PC-3 (cell line): ENCODE measurements around the gene AHCYL2. TPM values are rescaled to one million over a fixed set of nuclear protein-coding genes. Genes with fewer than 3 reads are reported as not detected.

ENCODE experiments used
- ATAC-seq: fragments of 200-7000 bp; cut with Tn5 transposase; 2 replicates; pipeline ENCODE4 v1.9.1; 2020; ENCODE audit warnings: mild to moderate bottlenecking, moderate library complexity
- BruUV-seq: library from RNA; stranded (reverse); fragments of 400-500 nt; replicated peaks from 2 replicates; lab custom pipeline; 2021; lab: Mats Ljungman, UMichigan
- CTCF ChIA-PET: fragments of 300-600 bp; sonication (Branson Sonifier 250); formaldehyde crosslinking; loops from one replicate; lab custom pipeline; 2022; ENCODE audit warnings: antibody characterized with exemption; lab: Charles Lee
- POLR2A ChIA-PET: fragments of 300-600 bp; sonication (Branson Sonifier 250); formaldehyde crosslinking; loops from one replicate; lab custom pipeline; 2022; ENCODE audit warnings: antibody characterized with exemption; ENCODE audit not compliant: unreplicated experiment; lab: Charles Lee
- DNase-seq: peaks from one replicate; pipeline ENCODE4 v3.0.0-alpha.2; 2015
- H2AFZ ChIP-seq: fragments of 300-600 bp; sonication (generic); 2 replicates; pipeline ENCODE4 v1.6.0; 2016; ENCODE audit warnings: antibody characterized with exemption, low read length
- H3F3A ChIP-seq: fragments of 300-600 bp; sonication (generic); one replicate; pipeline ENCODE4 v1.6.0; 2017; ENCODE audit warnings: antibody characterized with exemption, low read length, control low read depth, mild to moderate bottlenecking; ENCODE audit not compliant: unreplicated experiment
- H3K27ac ChIP-seq: fragments of 300-600 bp; sonication (generic); 2 replicates; pipeline ENCODE4 v1.5.1; 2016; ENCODE audit warnings: mild to moderate bottlenecking, low read length
- H3K27me3 ChIP-seq: fragments of 300-600 bp; sonication (generic); 2 replicates; pipeline ENCODE4 v1.6.1; 2016; ENCODE audit warnings: low read length, mixed read lengths
- H3K36me3 ChIP-seq: fragments of 300-600 bp; sonication (generic); 2 replicates; pipeline ENCODE4 v1.6.1; 2016; ENCODE audit warnings: low read depth, mixed run types, low read length, mixed read lengths
- H3K4me1 ChIP-seq: fragments of 300-600 bp; sonication (generic); 2 replicates; pipeline ENCODE4 v1.5.1; 2016; ENCODE audit warnings: low read length; ENCODE audit not compliant: insufficient read depth
- H3K4me2 ChIP-seq: fragments of 300-600 bp; sonication (generic); 2 replicates; pipeline ENCODE4 v1.6.0; 2016; ENCODE audit warnings: low read length
- H3K4me3 ChIP-seq: fragments of 300-600 bp; sonication (generic); 2 replicates; pipeline ENCODE4 v1.5.1; 2016; ENCODE audit warnings: mild to moderate bottlenecking, low read length, mixed read lengths
- H3K79me2 ChIP-seq: fragments of 300-600 bp; sonication (generic); 2 replicates; pipeline ENCODE4 v1.6.1; 2017; ENCODE audit warnings: low read length, mixed read lengths
- H3K9ac ChIP-seq: fragments of 300-600 bp; sonication (generic); 2 replicates; pipeline ENCODE4 v1.6.0; 2016; ENCODE audit warnings: mild to moderate bottlenecking, low read length
- H3K9me2 ChIP-seq: fragments of 300-600 bp; sonication (generic); replicated peaks from 2 replicates; pipeline ENCODE4 v1.6.1; 2016; ENCODE audit warnings: mixed run types, low read length, mixed read lengths
- H3K9me3 ChIP-seq: fragments of 300-600 bp; sonication (generic); 2 replicates; pipeline ENCODE4 v1.6.1; 2016; ENCODE audit warnings: low read length, mixed read lengths
- H4K20me1 ChIP-seq: fragments of 300-600 bp; sonication (generic); 2 replicates; pipeline ENCODE4 v1.6.1; 2016; ENCODE audit warnings: low read length, mixed read lengths
- EZH2 ChIP-seq: fragments of 300-600 bp; sonication (generic); IDR thresholded peaks from one replicate; pipeline ENCODE4 v1.6.1; 2017; ENCODE audit warnings: antibody characterized with exemption, mild to moderate bottlenecking, low read length; ENCODE audit not compliant: unreplicated experiment
- EZH2phosphoT487 ChIP-seq: fragments of 300-600 bp; sonication (generic); IDR thresholded peaks from 2 replicates; pipeline ENCODE4 v1.6.1; 2018; ENCODE audit warnings: mild to moderate bottlenecking, antibody characterized with exemption, low read length, borderline replicate concordance
- intact Hi-C: fragments of 100-400 bp; cut with micrococcal nuclease; formaldehyde crosslinking; loops from 2 replicates; pipeline ENCODE4 v1.9.0; 2023
- total RNA-seq: library from RNA; depleted of rRNA; stranded (reverse); fragments of >200 nt; gene quantifications from 2 replicates; pipeline ENCODE4 v1.2.3, GENCODE V29; 2014
- TF ChIP-seq, protein P1 (sequence below): fragments of 300-600 bp; sonication (generic); conservative IDR thresholded peaks from 2 replicates; pipeline ENCODE4 v1.5.1; 2017; ENCODE audit warnings: antibody characterized with exemption, low read depth, mild to moderate bottlenecking, low read length

Gene AHCYL2
- total RNA-seq, 1 experiment from 2014 or later: 9.2 TPM

DNA sequence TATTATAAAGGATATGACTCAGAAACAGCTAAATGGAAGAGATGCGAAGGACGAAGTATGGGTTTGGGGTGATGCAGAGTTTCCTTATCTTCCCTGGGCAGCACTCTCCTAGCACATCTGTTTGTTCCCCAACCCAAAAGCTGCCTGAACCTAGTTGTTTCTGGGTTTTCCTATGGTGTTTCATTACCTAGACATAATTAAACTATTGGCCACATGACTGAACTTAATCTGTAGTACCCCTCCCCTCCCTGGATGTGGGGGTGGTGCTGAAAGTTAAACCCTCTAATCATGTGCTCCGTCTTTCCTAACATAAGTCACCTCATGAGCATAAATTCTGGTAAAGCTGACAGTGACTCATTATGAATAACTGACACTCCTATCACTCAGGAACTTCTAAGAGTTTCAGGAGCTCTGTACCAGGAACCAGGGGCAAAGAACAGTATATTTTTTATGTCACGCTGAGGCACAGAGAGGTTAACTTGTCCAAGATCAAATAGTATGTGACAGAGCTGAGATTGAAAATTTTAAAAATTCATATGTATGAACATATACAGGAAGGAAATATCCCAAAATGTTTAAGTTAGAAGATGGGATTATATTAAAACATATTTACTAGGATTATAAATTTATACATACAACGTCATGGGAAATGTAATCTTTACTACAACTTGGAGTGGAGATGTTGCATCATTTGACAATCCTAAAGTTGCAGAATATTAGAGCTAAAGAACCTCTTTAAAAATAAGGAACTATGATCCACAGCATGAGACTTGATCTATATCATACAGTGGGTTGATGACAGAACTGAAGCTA, 214.2 kb downstream of the AHCYL2 start:
- ATAC-seq (peak; percentile 70), DNase-seq (peak; percentile 83)
- no TSS peak for BruUV-seq
- H3K4me3 ChIP-seq: peak overlapping the region; percentile 39; the same call in 1 of the 2 replicates
- peak overlapping the region; percentile 92 for H3K27ac ChIP-seq
- POLR2A ChIA-PET: interaction anchor here (0.6 to 1.0 kb wide), 4 partner anchors 71 to 513 kb away, joined by 3 read pairs; partner anchors contain the start of gene UBE2H
- H3K9ac ChIP-seq: peak overlapping the region; percentile 63
- no peak for TF ChIP-seq EZH2
- no peak for TF ChIP-seq EZH2phosphoT487
- TF ChIP-seq, protein P1, sequence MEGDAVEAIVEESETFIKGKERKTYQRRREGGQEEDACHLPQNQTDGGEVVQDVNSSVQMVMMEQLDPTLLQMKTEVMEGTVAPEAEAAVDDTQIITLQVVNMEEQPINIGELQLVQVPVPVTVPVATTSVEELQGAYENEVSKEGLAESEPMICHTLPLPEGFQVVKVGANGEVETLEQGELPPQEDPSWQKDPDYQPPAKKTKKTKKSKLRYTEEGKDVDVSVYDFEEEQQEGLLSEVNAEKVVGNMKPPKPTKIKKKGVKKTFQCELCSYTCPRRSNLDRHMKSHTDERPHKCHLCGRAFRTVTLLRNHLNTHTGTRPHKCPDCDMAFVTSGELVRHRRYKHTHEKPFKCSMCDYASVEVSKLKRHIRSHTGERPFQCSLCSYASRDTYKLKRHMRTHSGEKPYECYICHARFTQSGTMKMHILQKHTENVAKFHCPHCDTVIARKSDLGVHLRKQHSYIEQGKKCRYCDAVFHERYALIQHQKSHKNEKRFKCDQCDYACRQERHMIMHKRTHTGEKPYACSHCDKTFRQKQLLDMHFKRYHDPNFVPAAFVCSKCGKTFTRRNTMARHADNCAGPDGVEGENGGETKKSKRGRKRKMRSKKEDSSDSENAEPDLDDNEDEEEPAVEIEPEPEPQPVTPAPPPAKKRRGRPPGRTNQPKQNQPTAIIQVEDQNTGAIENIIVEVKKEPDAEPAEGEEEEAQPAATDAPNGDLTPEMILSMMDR: no peak
- no peaks in the 10 kb centered on the region for H4K20me1 ChIP-seq
- H3K9me3 ChIP-seq: no peaks in the 10 kb centered on the region
- H3K9me2 ChIP-seq: no peaks in the 10 kb centered on the region
- CTCF ChIA-PET: interaction anchor here (0.6 to 1.4 kb wide), 5 partner anchors 32 to 71 kb away, joined by 3 to 7 read pairs (median 4); no protein-coding TSS in a partner anchor
- intact Hi-C loops: no loop called here
- H3K27me3 ChIP-seq: no peaks in the 10 kb centered on the region
- H3F3A ChIP-seq: peaks cover 6% of the 10 kb centered on the region
- 0 out of 2 replicates have a peak, but pooled peaks cover 7% of the 10 kb centered on the region for H3K36me3 ChIP-seq
- H2AFZ ChIP-seq: peak overlapping the region; percentile 53
- peak overlapping the region; percentile 77 for H3K4me2 ChIP-seq
- H3K79me2 ChIP-seq: peaks cover 26% of the 10 kb centered on the region
- H3K4me1 ChIP-seq: peaks cover 36% of the 10 kb centered on the region

DNA sequence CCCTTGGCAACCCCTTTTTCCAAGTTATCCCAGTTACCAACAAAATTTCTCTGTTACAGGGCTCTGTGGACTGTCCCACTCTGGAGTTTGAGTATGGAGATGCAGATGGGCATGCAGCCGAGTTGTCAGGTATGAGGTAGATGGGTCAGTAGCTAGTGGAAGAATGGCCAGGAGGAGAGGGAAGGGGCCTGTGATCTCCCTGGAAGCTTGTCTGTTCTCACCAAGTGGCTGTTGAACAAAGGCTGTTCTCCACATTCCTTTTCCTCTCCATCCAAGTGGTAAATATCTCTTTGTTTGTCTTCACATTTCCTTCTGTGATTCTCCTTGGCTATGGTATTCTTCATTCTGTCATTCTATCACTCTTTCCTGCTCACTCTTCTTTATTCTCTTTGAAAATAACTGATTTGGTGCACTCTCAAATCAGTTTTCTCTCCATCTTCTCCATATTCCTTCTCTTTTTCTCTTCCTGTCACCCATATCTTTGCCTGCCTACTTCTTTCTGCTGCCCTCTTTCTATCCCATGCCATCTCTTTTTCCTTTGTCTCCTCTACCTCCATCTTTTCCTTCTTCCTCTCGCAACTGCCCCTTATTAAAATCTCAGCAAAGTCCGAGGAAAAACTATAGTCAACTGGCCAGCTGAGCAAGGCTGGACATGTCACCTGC, 215.3 kb downstream of the AHCYL2 start:
- H2AFZ ChIP-seq: no peak overlapping the region
- no peak overlapping the region for H3K4me3 ChIP-seq
- no peaks in the 10 kb centered on the region for H3K9me3 ChIP-seq
- DNase-seq (no peak), ATAC-seq (no peak)
- BruUV-seq: no TSS peak
- H3K27me3 ChIP-seq: no peaks in the 10 kb centered on the region
- H4K20me1 ChIP-seq: no peaks in the 10 kb centered on the region
- H3K9ac ChIP-seq: no peak overlapping the region
- ChIA-PET POLR2A (no interaction called here), CTCF (interaction anchor here (0.6 kb wide), 1 partner anchor 97 kb away, joined by 4 read pairs; no protein-coding TSS in a partner anchor)
- peaks cover 20% of the 10 kb centered on the region for H3K79me2 ChIP-seq
- no peaks in the 10 kb centered on the region for H3K9me2 ChIP-seq
- H3K27ac ChIP-seq: peak overlapping the region; percentile 92
- peaks cover 6% of the 10 kb centered on the region for H3F3A ChIP-seq
- TF ChIP-seq EZH2: no peak
- TF ChIP-seq, protein P1: no peak
- no peak for TF ChIP-seq EZH2phosphoT487
- H3K36me3 ChIP-seq: 0 out of 2 replicates have a peak, but pooled peaks cover 7% of the 10 kb centered on the region
- H3K4me2 ChIP-seq: no peak overlapping the region
- peaks cover 36% of the 10 kb centered on the region for H3K4me1 ChIP-seq
- intact Hi-C loops: no loop called here
